Measurements from ENCODE around the gene PLXNB2. TPM values are rescaled to one million over a fixed set of nuclear protein-coding genes. Genes with fewer than 3 reads are reported as not detected.

PLXNB2 gene
- total RNA-seq, 1 donor from 2014 or later, result 180 TPM

- TF ChIP-seq POLR2A (IDR thresholded peaks at IDR 0.05) (no peak), POLR2AphosphoS5 (IDR thresholded peaks at IDR 0.05; ENCODE audit: insufficient read depth in 1 of 2, low read depth in 1 of 2) (peak in 1 of 2 donors; percentile 16)
- Histone ChIP-seq H3K27me3 (no peaks in the 10 kb centered on the region), H3K4me1 (peaks cover 99% of the 10 kb centered on the region), H3K36me3 (no peaks in the 10 kb centered on the region), H3K9me3 (no peaks in the 10 kb centered on the region), H3K27ac (peak overlapping the region; percentile 90), H3K4me3 (peak overlapping the region; percentile 46 to 49)
- intact Hi-C loops (cut with DNase I), result no loop called here
- DNase-seq (ENCODE audit: extremely low spot score in 2 of 2), result no peak
These were observed 7.4 kb downstream of the PLXNB2 start for GRCh38 chr22:50299785-50300619.

- TF ChIP-seq POLR2AphosphoS5 (IDR thresholded peaks at IDR 0.05; ENCODE audit: insufficient read depth in 1 of 2, low read depth in 1 of 2) (no peak), CTCF (IDR thresholded peaks at IDR 0.05) (no peak), POLR2A (IDR thresholded peaks at IDR 0.05) (no peak)
- intact Hi-C loops (cut with DNase I), result no loop called here
- Histone ChIP-seq H3K36me3 (no peaks in the 10 kb centered on the region), H3K4me3 (peak overlapping the region; percentile 46 to 49), H3K27ac (peak overlapping the region; percentile 90), H3K27me3 (no peaks in the 10 kb centered on the region), H3K4me1 (peaks cover 99% of the 10 kb centered on the region), H3K9me3 (no peaks in the 10 kb centered on the region)
- DNase-seq (ENCODE audit: extremely low spot score in 2 of 2), result no peak
These were observed 8.3 kb downstream of the PLXNB2 start for GRCh38 chr22:50298937-50299784.

GRCh38 chr22:50298266-50298637, 9.2 kb downstream of the PLXNB2 start:
- Histone ChIP-seq H3K27me3 (no peaks in the 10 kb centered on the region), H3K4me3 (no peak overlapping the region), H3K9me3 (no peaks in the 10 kb centered on the region), H3K36me3 (no peaks in the 10 kb centered on the region), H3K27ac (peak overlapping the region; percentile 90), H3K4me1 (peaks cover 99% of the 10 kb centered on the region)
- DNase-seq (ENCODE audit: extremely low spot score in 2 of 2), result no peak
- intact Hi-C loops (cut with DNase I), result no loop called here
- TF ChIP-seq POLR2AphosphoS5 (IDR thresholded peaks at IDR 0.05; ENCODE audit: insufficient read depth in 1 of 2, low read depth in 1 of 2), result no peak
- no peak for TF ChIP-seq CTCF (IDR thresholded peaks at IDR 0.05)
- TF ChIP-seq POLR2A (IDR thresholded peaks at IDR 0.05), result no peak

- no peak for DNase-seq (ENCODE audit: extremely low spot score in 2 of 2)
- peaks cover 99% of the 10 kb centered on the region for H3K4me1 ChIP-seq
- no peaks in the 10 kb centered on the region for H3K36me3 ChIP-seq
- intact Hi-C loops (cut with DNase I), result no loop called here
- H3K9me3 ChIP-seq, result no peaks in the 10 kb centered on the region
- TF ChIP-seq POLR2A (IDR thresholded peaks at IDR 0.05) (no peak), CTCF (IDR thresholded peaks at IDR 0.05) (no peak), POLR2AphosphoS5 (IDR thresholded peaks at IDR 0.05; ENCODE audit: insufficient read depth in 1 of 2, low read depth in 1 of 2) (no peak)
- H3K27ac ChIP-seq, result peak overlapping the region; percentile 90
- H3K4me3 ChIP-seq, result no peak overlapping the region
- no peaks in the 10 kb centered on the region for H3K27me3 ChIP-seq
These were observed 9.8 kb downstream of the PLXNB2 start for GRCh38 chr22:50297510-50298265.

Measured in vagina (tissue), 2 donors.